ENCODE data around the gene RAB10.

GRCh38 chr2:26144953-26145680, 111.2 kb downstream of the RAB10 start:
- TF ChIP-seq CBX2 (IDR thresholded peaks at IDR 0.05; ENCODE audit: insufficient read depth, low read length, poor library complexity, severe bottlenecking) (no peak), YY1 (IDR thresholded peaks at IDR 0.05; ENCODE audit: borderline replicate concordance in 1 of 3, control insufficient read depth in 1 of 3, extremely low read depth in 1 of 3, insufficient read depth in 3 of 3, insufficient read length in 1 of 3, insufficient replicate concordance in 2 of 3, low read depth in 1 of 3, low read length in 2 of 3) (no peak), CTCF (IDR thresholded peaks at IDR 0.05 in 2 of 3, conservative IDR thresholded peaks at IDR 0.05 in 1 of 3; ENCODE audit: insufficient read depth in 2 of 3, low read depth in 1 of 3, low read length in 3 of 3) (peak; percentile 75 to 90 (median 87)), HMGXB4 (CRISPR knock-in tag; IDR thresholded peaks at IDR 0.05) (no peak), NFYB (IDR thresholded peaks at IDR 0.05; ENCODE audit: extremely low read depth, insufficient read length) (no peak), TEAD4 (IDR thresholded peaks at IDR 0.05; ENCODE audit: low read length) (no peak), TEAD4 (CRISPR knock-in tag; IDR thresholded peaks at IDR 0.05; ENCODE audit: borderline replicate concordance) (no peak), MAZ (CRISPR knock-in tag; conservative IDR thresholded peaks at IDR 0.05 in 1 of 2, IDR thresholded peaks at IDR 0.05 in 1 of 2) (no peak; a peak in 1 of 4 replicates), CAMTA2 (CRISPR knock-in tag; conservative IDR thresholded peaks at IDR 0.05) (no peak), POLR2G (IDR thresholded peaks at IDR 0.05; ENCODE audit: low read depth, low read length) (no peak), ZNF121 (CRISPR knock-in tag; conservative IDR thresholded peaks at IDR 0.05) (no peak), SP1 (CRISPR knock-in tag; IDR thresholded peaks at IDR 0.05) (no peak), TAF1 (IDR thresholded peaks at IDR 0.05; ENCODE audit: control insufficient read depth, extremely low read depth, insufficient read depth, low read length, severe bottlenecking) (no peak), ZC3H8 (IDR thresholded peaks at IDR 0.05) (no peak), NRF1 (conservative IDR thresholded peaks at IDR 0.05 in 1 of 2, IDR thresholded peaks at IDR 0.05 in 1 of 2) (no peak)
